Glutamatergic neuron (in vitro differentiated cells): Measurements from ENCODE around the gene LDAH. TPM values are rescaled to one million over a fixed set of nuclear protein-coding genes. Genes with fewer than 3 reads are reported as not detected.
A peak's percentile ranks its signal among the peaks of the same experiment; 100 is the strongest.

Source experiments
- DNase-seq: peaks from one replicate; pipeline ENCODE4 v3.0.0; 2022
- H3K27ac Mint-ChIP-seq: one replicate; pipeline ENCODE4 v1.8.0; 2020; ENCODE audit warnings: mild to moderate bottlenecking, mixed read lengths, inconsistent platforms; ENCODE audit not compliant: unreplicated experiment
- H3K27me3 Mint-ChIP-seq: one replicate; pipeline ENCODE4 v1.8.0; 2020; ENCODE audit warnings: mild to moderate bottlenecking, moderate library complexity, mixed read lengths, inconsistent platforms; ENCODE audit not compliant: unreplicated experiment
- H3K36me3 Mint-ChIP-seq: one replicate; pipeline ENCODE4 v1.8.0; 2020; ENCODE audit warnings: mild to moderate bottlenecking, mixed read lengths, inconsistent platforms; ENCODE audit not compliant: unreplicated experiment
- H3K4me1 Mint-ChIP-seq: one replicate; pipeline ENCODE4 v1.8.0; 2020; ENCODE audit warnings: mild to moderate bottlenecking, low read depth, mixed read lengths, inconsistent platforms; ENCODE audit not compliant: unreplicated experiment
- H3K4me3 Mint-ChIP-seq: one replicate; pipeline ENCODE4 v1.8.0; 2020; ENCODE audit warnings: mild to moderate bottlenecking, mixed read lengths, inconsistent platforms; ENCODE audit not compliant: unreplicated experiment
- H3K9me3 Mint-ChIP-seq: one replicate; pipeline ENCODE4 v1.8.0; 2020; ENCODE audit warnings: mild to moderate bottlenecking, moderate library complexity, mixed read lengths, inconsistent platforms; ENCODE audit not compliant: unreplicated experiment
- total RNA-seq: library from RNA; stranded (reverse); fragmentation: NEBNext Ultra II Directional; extraction: Animal tissue kit (Norgen Biotek cat#: 25700); gene quantifications from one replicate; pipeline ENCODE4 v1.2.1, GENCODE V29; 2021; ENCODE audit not compliant: unreplicated experiment
- TF ChIP-seq, protein P1 (sequence below): fragments of 200-600 bp; sonication (generic); IDR thresholded peaks from one replicate; pipeline ENCODE4 v1.5.0; 2021; ENCODE audit not compliant: partially characterized antibody, unreplicated experiment

LDAH gene
- total RNA-seq, 1 donor from 2014 or later = 33.7 TPM

- H3K9me3 Mint-ChIP-seq = peaks cover 3% of the 10 kb centered on the region
- no peaks in the 10 kb centered on the region for H3K27me3 Mint-ChIP-seq
- TF ChIP-seq, protein P1, sequence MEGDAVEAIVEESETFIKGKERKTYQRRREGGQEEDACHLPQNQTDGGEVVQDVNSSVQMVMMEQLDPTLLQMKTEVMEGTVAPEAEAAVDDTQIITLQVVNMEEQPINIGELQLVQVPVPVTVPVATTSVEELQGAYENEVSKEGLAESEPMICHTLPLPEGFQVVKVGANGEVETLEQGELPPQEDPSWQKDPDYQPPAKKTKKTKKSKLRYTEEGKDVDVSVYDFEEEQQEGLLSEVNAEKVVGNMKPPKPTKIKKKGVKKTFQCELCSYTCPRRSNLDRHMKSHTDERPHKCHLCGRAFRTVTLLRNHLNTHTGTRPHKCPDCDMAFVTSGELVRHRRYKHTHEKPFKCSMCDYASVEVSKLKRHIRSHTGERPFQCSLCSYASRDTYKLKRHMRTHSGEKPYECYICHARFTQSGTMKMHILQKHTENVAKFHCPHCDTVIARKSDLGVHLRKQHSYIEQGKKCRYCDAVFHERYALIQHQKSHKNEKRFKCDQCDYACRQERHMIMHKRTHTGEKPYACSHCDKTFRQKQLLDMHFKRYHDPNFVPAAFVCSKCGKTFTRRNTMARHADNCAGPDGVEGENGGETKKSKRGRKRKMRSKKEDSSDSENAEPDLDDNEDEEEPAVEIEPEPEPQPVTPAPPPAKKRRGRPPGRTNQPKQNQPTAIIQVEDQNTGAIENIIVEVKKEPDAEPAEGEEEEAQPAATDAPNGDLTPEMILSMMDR = peak; percentile 86
- peak overlapping the region; percentile 70 for H3K4me3 Mint-ChIP-seq
- no peaks in the 10 kb centered on the region for H3K36me3 Mint-ChIP-seq
- DNase-seq = peak; percentile 97
- H3K27ac Mint-ChIP-seq = peak overlapping the region; percentile 89
- H3K4me1 Mint-ChIP-seq = peaks cover 11% of the 10 kb centered on the region
Measured at GRCh38 chr2:20635675-20636584, 187.0 kb downstream of the LDAH start.

GRCh38 chr2:20635113-20635510 is 187.8 kb downstream of the LDAH start:
- H3K9me3 Mint-ChIP-seq = peaks cover 3% of the 10 kb centered on the region
- H3K27ac Mint-ChIP-seq = peak overlapping the region; percentile 89
- peak overlapping the region; percentile 70 for H3K4me3 Mint-ChIP-seq
- DNase-seq = peak; percentile 30
- H3K4me1 Mint-ChIP-seq = peaks cover 11% of the 10 kb centered on the region
- TF ChIP-seq, protein P1 = no peak
- no peaks in the 10 kb centered on the region for H3K36me3 Mint-ChIP-seq
- H3K27me3 Mint-ChIP-seq = no peaks in the 10 kb centered on the region

DNA sequence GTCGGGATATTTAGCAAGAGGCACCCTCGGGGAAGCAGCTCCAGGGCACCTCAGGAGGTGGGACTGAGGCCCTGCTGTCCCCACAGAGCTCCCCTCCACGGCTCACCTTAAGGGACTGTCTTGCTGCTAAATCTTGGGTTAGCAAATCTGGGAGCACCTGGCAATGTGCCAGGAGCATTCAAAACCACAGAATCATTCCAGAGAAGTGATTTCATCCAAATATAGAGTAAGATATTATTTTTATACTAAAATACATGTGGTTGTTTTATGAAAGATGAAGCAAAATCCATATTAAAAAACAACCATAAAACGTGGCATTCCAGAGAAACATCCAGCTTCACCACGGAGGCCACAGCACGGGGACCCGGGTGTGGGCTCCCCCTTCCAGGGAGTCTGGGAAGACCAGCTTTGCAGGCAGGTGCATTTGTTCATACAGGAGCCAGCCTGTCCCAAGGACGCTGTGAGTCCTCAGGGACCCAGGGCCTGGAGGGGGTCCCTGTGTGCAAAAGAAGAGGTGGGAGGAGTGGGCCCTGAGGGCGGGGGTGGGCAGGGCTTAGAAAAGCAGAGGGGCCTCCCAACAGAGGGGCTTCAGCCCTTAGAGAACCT is 188.3 kb downstream of the LDAH start:
- no peak for DNase-seq
- Mint-ChIP-seq H3K9me3 (peaks cover 3% of the 10 kb centered on the region), H3K4me3 (no peak overlapping the region), H3K36me3 (no peaks in the 10 kb centered on the region), H3K27ac (no peak overlapping the region), H3K27me3 (no peaks in the 10 kb centered on the region), H3K4me1 (peaks cover 14% of the 10 kb centered on the region)
- TF ChIP-seq, protein P1 = no peak

Other genes with a start within 250 kb of the LDAH start
- 23.8 TPM for gene HS1BP3, start 172.0 kb downstream of the LDAH start, total RNA-seq
- not detected for gene GDF7, start 156.0 kb downstream of the LDAH start, total RNA-seq
- gene APOB, start 221.0 kb upstream of the LDAH start, total RNA-seq = not detected